HG02571 (cell line): ENCODE data around the gene ITPR1.

Experiments
- ATAC-seq: cut with Tn5 transposase; IDR thresholded peaks from one replicate; pipeline ENCODE4 v1.9.1; 2021; ENCODE audit warnings: mild to moderate bottlenecking, moderate library complexity; ENCODE audit not compliant: unreplicated experiment

The ITPR1 gene

DNA sequence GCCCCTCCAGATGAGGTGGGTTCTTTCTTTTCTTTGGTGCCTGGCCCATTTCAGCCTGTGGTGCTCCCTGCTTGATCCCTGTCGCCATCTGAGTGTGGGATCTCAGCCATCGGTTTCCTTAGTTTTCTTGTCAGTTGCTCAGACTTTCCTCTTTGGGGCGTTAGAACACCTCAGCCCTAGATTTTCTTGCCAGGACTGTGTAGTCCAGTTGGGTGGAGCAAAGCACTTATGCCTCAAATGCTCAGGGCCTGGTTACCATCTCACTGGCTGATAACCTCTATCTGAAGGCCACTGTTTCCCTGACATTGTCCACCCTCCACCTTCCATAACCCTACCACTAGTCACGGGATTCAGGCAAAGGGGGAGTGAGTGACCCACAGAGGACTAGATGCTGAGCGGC is 277.4 kb downstream of the ITPR1 start:
- no peak for ATAC-seq

DNA sequence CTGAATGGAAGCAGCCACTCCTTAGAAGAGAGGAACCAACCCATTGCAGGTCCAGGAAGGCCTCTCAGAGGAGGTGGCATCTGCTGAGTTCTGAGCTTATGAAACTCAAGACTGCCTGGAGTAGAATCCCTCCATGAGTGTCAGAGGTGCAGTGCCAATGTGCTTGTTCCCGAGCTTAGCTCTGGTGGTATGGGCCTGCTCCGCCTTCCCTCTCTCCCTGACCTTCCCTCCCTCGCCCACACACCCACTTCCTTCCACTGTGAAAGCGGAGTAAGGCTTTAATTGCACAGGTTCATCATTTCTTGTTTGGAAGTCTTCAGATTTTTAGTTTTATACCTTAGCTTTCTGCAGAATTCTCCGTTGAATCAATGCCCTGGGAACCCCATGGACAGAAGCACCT is 278.1 kb downstream of the ITPR1 start:
- no peak for ATAC-seq

DNA sequence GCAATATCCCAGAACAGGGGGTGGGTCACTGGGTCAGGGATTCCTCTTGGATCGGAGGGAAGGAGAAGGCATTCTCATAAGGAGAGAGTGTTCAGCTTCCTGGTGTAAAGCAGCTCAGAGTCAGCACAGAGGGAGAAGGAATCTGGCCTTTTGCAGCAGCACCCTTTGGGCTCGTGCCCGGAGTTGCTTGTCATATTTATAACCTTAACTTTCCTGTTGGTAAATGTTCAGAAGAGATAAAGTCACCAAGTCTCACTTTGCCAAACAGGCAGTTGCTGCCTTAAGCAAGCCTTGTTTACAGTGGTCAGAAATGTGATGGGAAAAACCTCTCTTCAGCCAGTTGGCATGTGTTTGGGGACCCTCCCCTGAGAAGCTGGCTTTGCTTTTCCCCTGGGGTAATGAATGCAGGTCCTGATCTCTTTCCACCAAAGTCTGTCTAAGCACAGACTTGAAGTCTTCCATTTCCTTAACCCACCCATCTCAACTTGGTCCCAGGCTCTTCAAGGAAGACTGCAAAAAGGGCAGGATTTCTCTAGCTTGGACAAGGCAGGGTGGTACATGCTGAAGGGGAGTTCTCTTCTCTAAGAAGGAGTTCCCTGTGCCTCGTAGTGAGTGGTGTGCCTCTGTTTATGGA is 279.1 kb downstream of the ITPR1 start:
- no peak for ATAC-seq

DNA sequence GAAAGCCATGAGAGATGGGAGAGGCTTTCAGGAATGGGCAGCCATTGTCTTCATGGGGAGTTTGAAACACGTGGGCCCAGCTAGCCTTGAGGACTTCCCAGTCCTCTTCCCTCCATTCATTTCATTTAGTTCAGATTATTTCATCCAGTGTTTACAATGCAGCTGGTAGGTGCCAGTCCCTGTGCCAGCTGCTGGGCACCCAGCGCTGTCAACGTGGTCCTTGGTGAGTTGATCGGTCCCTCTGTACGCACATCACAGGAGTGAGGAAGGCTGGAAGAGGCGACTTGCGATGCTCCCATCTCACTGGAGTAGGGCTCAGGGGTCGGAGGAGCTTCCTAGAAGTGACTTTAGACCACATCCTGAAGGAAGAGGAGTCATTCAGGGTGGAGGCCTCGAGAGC is 279.7 kb downstream of the ITPR1 start:
- no peak for ATAC-seq

DNA sequence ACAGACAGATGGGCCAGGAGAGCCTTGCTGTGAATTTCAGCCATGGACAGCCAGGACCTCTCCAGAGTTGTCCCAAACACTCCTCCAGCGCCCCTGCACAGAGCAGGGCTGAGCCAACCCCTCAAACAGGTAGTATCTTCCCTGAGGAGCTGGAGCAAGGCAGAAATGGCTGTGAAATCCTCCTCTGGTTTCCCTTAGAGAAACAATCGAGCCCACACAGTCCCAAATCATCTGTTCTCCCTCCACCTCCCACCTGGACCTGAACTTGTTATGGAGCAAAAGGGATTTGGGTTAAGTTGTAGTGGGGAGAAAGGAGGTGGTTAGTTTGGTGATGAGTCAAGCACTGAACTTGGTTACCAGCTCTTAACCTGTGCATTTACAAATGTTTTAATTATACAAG is 280.4 kb downstream of the ITPR1 start:
- no peak for ATAC-seq

DNA sequence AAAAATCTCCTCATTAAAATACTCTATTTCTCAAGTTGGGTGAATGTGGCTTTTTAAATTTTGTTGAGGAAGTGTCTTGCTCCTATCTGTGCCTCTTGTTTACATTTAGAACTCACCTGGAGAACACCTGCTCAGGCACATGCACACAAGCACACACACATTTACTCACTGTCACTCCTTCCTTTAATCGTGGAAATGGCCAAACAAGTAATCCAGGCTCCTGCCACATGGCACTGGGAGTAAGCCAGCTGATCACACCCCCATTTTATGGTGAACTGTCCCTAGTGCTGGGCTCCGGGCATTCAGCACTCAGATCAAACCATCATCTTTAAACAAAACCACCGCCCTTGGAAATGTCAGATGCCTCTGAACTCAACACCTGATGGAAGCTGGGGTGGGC is 281.4 kb downstream of the ITPR1 start:
- ATAC-seq = no peak

DNA sequence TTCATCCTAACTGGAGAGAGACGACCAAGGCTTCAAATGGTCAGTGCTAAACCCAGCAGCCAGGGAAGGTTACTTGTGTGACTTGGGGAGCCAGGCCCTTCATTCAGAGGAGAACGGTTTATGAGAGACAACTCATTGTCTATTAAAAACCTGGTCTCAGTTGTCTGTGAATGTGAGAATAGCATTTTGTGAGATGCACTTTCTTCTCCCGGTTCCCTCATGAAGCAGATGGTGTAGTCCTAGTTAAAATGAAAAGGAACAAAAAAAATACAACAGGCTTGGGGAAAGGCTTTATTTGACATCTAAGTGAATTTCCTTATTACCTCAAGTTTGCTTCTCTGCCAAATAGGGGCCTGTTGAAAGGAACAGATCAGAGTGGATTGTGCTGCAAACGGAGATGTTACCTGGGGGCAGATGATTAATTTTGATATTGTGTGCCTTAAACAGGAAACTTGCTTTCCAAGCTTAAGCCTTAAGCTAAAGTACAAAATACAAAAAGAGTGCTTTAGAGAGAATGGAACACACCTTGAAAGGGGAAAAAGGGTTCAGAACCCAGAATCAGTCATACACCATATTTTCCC is 283.3 kb downstream of the ITPR1 start:
- peak; percentile 34 for ATAC-seq

DNA sequence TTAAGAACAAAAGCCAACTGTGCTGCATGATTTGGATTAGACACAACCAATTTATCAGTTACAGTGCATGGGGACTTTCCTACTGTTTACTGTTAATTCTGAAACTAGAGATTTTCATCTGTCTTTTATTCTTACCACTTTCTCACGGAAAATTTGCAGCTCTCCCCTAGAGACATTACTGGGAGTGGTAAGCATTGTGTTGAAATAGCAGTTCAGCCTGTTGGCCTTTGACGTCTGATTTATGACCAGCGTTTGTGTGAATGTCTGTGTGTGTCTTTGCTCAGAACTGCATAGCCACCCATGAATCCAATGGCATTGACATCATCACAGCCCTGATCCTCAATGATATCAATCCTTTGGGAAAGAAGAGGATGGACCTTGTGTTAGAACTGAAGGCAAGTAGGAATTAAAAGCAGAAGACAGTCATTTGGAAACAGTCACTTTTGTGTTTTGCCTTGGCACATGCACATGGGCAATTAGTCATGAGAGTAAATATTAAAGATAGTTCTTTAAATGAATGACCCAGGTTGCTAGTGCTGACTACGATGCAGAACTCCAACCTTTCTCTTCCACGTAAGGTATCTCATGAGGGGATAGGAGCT is 283.9 kb downstream of the ITPR1 start:
- ATAC-seq = peak; percentile 74

DNA sequence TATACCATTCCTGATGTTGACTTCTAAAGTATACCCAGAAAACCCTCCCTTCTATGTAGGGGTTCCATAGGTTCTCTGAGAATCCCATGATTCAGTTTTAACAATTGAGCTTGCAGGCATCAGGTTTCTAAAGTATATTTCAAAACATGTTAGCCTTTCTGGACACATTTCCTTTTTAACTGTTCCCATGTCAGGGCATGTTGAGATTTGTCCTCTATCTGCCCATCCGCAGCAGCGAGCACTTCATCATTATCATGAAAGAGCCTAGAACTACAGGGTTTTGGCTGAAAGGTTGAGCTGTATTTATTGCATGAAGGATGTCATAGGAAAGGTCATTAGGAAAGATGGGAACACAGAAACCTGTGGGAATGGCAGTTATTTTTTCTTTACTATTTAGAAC is 285.0 kb downstream of the ITPR1 start:
- no peak for ATAC-seq

DNA sequence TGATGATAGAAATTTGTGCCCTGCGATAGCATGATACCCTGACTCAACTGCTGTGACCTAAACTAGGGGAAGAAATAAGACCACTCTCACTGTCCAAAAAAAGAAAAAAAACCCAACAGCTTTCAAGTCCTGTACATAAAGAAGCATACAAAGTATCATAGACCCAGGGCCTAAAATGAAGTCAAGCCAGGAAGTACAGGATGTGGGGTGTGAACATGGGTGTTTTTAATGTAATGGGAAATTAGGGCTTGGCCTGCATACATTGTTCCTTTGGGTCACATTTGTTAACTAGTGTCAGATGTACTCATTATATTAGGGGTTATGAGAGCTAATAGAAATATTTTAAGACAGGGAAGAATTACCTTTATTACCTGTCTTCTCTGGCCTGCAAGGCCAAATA is 285.6 kb downstream of the ITPR1 start:
- ATAC-seq = no peak

DNA sequence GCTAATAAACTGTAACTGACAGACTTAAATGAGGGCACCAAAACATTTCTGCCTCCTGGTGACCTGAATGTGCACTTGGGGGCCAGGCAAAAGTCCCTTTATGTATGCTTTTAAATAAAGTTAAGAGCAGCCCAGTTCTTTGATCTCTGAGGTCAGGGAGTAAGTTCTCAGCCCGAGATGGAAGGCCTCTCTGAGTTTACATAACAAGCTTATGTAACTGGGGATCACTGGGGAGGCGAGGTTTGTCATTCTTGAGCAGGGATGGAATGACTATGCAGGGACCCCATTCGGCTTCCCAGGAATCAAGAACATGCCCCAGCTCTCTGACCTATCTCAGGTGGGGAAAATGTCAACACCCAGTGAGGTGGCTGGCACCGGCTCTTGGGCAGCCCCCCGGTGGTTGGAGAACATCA is 287.4 kb downstream of the ITPR1 start:
- no peak for ATAC-seq

DNA sequence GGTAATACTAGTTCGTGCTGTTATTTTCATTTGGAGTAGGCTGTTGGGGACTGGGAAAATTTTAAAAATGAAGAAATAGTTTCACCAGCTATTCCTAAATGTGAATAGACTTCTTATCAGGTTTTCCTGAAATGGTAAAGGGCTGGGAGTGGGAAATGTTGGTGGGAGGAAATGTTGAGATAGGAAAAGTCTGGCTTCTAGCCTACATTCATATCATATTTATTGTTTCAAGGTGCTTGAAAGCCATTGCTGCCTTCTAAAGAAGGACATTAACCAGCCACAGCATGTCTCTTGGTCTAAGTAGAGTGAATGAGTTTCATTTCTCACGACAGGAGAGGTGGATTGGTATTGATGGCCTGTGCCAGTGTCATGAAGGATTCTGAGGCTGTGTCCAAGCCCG is 288.9 kb downstream of the ITPR1 start:
- no peak for ATAC-seq

DNA sequence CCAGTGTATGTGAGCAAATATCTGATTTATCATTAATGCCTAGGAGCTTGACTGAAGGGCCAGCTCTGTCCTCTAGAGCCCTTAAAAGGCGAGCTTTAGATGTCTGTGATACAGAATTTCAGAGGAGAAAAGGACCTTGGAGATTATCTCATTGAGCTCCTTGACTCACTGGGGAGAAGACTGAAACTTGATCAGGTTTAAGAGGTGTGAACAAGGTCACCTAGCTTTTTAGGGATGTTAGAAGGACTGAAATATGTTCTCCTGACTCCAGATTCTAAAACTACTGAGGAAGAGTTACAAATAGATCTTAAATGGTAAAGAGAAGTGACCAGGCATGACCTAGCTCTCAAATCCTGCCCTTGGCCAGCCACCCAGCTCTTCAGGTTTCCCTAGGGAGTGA is 292.4 kb downstream of the ITPR1 start:
- no peak for ATAC-seq

DNA sequence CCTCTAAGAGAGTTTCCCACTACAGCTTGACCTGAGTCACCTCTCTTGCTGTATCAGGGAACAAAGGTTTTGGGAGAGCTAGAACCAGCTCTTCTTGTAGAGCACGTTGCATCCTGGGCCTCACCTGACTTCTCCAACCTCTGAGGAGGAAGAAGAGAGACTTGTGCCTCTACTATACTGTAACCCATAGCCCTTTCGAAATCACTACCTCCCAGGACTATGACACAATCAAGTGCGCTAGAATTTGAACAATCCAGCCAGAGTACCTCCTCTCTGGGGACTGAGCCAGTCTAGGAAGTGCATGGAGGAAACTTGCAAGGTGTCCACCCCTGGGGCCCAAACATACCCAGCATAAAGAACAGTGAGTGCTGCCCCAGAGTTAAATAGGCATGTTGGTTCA is 293.3 kb downstream of the ITPR1 start:
- ATAC-seq = no peak

DNA sequence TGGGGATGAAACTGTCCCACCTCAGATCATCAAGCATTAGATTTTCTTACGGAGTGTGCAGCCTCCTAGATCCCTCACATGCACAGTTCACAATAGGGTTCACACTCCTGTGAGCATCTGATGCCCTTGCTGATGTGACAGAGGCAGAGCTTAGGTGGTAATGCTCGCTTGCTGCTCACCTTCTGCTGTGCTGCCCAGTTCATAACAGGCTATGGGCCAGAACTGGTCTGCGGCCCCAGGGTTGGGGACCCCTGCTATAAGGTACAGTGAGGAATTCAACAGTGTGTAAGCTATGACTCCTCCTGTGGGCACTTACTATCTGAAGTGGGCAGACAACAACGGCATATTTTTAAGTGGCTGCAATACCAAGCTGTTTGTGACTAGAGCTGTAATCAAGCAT is 298.2 kb downstream of the ITPR1 start:
- no peak for ATAC-seq

DNA sequence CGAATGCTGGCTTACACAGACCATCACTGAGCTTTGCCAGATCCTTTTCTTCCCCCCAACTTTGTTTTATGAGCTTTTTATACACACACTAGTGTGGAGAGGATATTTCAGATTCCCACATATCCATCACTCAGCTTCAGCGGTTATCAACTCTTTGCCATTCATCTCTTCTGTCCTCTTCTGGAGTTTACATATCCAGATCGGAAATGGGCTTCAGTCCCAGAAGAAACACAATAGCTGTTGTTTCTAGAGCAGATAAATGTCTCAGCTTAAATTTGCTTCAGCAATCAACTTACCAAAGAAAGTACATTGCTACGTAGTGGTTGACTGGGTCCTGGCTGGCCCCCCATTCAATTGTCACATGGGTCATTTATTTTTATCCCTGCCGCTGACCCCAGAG is 300.2 kb downstream of the ITPR1 start:
- no peak for ATAC-seq

DNA sequence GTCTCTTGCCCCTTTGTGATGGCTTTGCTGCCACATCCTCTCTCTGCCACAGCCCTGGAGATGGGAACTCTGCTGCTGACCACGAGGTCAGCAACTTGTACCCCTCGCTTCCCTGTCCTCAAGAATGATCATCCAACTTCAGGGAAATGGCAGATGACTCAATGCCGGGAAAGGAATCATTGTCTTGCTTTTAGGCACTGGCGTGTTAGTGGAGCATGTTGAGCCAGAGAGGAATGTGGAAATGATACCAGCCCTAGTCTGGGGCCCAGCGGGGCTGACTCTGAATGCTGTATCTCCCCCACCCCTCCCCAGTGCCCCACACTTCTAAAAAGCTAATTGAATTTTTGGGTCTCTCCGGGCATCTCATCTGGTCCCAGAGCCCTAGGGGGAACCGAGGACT is 301.2 kb downstream of the ITPR1 start:
- no peak for ATAC-seq

DNA sequence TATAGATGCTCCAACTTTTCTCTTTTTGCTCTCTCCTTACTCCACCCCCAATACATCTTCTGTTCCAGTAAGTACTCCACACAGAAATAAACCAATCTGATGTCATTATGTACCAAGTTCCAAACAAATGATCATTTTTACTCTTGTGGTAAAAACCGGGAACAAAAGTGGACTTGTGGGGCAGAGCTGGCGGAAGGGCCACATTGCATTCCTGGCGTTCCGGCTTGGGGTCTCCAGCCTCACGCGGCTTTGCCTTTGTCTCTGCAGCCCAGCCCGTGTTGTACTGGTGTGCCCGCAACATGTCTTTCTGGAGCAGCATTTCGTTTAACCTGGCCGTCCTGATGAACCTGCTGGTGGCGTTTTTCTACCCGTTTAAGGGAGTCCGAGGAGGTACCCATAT is 301.6 kb downstream of the ITPR1 start:
- ATAC-seq = no peak

DNA sequence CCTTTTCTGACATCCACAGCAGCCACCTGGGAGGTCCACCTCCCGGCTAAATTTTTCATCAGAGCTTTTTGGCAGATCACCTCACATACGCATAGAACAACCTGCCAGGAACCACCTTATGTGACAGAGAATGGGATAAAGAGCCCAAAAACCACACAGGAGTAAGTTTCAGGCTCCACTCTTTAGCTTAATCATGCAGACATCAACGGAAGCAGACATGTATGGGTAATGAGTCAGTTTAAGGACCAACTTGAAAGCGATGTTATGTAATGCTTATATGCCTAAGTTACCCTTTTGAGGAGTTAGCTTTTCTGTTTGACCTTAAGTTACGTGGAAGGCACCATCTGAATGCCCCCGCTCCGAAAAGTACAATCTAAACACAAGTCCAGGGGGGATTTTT is 302.8 kb downstream of the ITPR1 start:
- ATAC-seq = no peak

DNA sequence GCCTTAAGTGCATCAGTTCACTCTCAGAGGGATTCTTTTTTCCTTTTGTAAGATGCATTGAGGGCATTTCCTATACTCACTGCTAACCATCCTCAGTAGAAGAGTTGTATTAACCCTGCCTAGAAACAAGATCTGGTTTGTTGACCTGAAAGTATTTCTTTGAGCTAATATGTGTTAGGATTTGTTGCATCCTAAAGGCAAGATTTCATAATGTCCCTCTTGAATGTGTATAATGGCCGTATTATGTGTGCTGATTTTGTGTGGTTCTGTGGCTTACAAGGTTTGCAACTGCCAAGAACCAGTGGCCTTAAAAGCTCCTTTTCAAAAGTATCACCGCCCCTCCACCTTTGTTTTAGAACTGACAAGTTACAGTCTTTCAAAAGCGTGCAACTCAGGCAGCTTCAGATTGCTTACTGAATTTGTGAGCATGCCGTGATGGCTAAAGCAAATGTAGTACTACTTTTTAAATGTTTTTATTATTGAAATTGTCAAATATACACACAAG is 304.1 kb downstream of the ITPR1 start:
- no peak for ATAC-seq

DNA sequence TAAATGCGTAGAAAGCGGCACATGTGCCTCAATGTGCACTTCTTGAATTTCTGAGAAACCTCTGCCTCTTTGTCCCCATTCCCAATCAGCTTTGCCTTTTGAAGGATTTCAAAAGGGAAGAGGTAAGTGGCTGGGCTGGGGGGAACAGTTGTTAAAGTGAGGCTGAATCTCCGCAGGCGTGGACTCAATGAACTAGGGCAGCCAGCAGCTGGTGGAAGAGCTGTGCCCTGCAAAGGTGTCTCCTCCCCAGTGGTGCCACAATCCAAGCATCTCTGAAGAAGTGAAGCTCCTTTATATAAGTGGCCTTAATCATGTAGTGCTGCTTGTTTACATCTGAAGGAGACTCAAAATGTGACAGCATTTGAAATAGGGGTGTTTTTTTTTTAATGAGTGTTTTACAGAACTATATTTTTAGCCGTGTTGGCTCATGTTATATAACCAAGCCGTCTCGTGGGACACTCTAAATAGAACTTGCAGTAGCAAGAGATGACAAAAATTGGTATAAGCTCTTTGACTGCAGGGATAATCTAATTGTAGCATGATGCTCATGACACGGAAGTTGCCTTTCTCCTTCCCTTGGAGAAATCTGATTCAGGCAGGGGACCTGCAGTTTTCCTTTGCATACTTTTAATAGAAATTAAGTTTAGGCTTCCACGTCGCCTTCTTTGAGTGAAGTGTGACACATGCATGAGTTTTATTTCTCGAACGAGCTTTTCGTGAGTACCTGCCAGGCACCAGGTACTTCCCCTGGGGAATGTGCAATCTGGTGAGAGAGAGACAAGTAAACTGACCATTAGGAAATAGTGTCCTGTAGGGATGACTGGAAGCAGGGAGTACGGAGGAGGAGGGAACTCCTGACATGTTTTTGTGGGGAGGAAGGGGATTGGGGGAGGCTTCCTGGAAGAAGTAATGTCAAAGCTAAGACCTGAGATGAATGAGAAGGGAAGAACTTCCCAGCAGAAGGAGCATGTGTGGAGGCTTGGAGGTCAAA is 306.4 kb downstream of the ITPR1 start:
- ATAC-seq = no peak
